A172 (cell line): ENCODE measurements around the gene PRKCA. TPM values are rescaled to one million over a fixed set of nuclear protein-coding genes. Genes with fewer than 3 reads are reported as not detected.

ENCODE experiments used
- DNase-seq: peaks from one replicate; pipeline ENCODE4 v3.0.0-alpha.2; 2015; ENCODE audit warnings: low spot score
- total RNA-seq: library from RNA; depleted of rRNA; stranded (reverse); fragments of >200 nt; shearing (Covaris generic); gene quantifications from 2 replicates; pipeline ENCODE4 v1.2.3, GENCODE V29; 2014

The PRKCA gene
- total RNA-seq, 1 experiment from 2014 or later, result 21.6 TPM

DNA sequence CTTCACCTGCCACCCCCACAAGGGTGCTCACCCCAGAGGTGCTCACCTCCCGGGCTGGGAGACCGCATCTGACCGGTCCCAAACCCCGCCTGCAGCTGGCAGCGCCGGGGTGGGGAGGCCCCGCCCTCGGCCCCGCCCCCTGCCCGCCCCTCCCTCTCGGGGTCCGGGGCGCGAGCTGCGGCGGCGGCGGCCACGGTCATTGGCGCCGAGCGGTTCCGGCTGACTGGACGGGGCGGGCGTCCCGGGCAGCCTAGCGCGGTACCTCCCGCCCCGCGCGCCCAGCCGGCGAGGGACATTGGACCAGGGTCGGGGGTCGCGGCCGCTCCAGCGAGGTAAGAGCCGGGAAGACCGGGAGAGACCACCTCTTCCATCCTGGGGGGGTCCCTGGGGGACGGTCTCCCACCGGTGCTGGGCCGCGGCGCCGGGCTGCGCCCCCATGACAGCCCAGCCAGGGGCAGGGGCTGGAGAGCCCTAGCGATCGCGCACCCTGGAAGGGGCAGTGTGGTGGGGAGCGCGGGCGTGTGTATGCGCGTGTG lies 532.6 kb downstream of the PRKCA start, which contains the start of gene CACNG5:
TSS of gene CACNG5 (plus strand) at position 199 of the 536 bp plus-strand sequence. CDS start 42,216 bp downstream, outside the sequence.
- DNase-seq, result no peak

DNA sequence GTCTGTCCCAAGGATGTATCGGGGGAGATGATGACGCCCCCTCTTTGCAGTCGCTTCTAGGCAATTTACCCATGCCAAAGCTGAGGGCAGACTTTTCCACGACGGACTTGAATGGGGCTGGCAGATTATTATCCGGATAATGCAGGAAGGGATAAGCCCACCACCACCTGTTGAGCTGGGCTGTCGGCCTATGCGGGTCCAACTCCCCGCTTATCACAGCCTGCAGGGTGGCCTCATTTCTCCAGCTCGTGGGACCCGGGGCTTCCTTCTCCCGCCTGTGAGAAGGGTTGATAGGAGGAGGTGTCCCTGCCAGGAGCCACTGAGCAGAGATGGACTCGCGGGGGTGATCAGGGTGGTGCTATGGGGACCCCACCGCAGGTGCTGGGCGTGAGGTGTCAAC lies 533.1 kb downstream of the PRKCA start:
- DNase-seq, result no peak

DNA sequence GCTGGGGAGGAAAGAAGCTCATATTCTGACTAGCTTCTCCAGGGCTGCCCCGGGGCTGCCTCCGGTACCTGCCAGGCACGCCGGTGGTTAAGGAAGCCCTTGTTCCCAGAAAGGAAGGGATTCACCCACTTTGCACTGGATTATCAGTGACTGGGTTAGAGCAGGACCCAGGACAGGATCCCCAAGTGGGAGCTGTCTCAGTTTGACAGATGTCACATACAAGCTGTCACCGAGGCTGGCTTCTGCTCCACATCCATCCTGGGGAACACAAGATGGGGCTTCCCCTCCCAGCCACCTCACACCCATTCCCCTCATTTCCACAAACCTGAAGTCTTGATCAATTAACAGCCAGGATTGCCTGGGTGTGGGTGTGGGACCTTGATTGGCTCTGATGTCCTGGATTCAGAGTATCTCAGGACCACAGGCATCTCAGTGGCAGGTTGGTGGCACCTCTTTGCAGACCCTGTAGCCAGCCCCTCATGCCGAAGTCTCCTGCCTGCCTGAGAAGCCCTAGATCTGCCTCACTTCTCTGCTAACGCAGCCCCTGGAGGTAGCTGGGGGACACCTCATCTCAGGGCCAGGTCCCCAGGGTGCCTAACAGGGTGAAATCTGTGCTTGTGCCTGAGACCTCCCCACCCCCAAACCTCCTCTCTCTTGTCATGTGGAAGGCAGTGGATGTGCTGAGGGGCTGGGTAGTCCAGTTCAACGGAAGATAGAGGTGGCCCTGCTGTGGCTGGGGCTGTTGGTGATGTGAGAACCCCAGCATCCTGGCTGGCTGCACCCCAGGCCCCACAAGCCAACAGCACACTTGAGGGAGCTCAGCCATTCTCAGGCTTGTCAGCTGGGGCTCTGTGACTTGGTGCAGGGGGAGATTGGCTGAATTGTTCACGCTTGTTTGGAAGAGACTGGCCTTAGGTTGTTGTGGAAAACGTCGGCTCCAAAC lies 533.9 kb downstream of the PRKCA start:
- DNase-seq, result no peak

DNA sequence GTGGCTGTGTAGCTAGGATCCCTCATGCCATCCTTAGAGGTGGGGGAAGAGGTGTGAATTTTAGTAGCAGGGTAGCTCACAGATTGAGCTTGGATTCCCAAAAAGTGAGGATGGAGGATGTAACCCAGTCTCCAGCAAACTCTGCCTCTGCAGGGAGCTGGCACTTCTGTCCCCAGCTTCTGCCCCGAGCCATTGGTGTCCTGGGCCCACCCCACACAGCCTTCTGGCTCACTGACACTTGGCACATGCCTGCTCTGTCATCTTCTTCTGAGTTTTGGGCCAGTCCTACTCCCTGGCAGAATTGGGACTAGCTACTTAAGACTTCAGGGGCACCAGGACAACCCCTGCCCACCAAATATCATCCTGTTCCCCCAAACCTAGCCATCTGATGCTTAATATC lies 534.8 kb downstream of the PRKCA start:
- DNase-seq, result no peak

DNA sequence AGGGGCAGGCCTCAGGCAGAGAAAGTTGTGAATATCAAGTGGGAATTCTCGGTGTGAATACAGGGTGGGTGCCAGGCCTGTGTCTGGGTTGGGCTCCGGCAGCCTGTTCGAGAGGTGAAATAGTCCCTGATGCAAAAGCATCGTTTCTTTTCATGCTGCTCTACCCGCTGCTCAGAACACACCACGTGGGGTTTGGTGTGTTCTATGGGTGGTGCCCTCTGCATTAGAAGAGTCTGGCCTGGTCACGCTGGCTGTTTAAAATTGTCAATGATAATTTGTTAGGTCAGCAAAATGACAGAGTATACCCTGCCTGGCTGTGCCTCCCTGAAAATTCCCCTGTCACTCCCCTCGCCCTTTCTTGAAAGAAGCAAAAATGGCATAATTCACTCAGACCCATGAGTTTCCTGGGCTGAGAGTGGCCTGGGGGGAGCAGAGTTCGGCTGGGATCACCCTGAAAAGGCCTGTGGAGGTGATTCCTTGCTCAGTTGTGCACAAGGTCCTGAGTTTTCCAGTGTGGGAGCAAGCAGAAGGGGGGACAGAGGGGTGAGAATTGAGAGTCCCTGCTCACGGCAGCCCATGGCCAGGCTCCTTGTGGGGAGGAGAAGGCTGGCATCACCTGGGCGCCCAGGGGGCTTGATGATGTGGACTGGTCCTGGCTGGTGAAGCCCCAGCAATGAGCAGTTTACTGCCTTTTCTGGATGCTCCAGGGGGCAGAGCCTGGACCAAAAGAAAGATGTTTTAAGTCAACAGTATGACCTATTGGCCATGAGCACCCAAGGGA lies 535.7 kb downstream of the PRKCA start:
- no peak for DNase-seq

DNA sequence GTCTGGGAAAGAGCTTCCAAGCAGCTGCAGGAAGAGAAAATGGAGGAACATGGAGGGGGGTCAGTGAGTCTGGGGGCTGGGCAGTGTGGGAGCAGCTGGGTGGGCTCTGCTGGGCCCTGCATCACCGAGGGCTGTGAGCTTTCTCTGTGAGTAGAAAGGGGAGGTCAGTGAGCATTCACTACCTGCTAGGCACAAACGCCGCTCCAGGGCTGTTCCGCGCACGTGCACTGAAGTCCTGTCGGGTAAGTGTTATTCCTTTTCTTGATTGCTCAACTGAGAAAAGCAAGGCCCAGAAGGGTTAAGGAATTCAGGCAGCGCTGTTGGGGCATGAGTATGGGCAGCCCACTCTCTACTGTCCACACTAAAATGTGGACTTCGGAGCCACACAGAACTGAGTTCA lies 537.2 kb downstream of the PRKCA start:
- DNase-seq, result no peak

DNA sequence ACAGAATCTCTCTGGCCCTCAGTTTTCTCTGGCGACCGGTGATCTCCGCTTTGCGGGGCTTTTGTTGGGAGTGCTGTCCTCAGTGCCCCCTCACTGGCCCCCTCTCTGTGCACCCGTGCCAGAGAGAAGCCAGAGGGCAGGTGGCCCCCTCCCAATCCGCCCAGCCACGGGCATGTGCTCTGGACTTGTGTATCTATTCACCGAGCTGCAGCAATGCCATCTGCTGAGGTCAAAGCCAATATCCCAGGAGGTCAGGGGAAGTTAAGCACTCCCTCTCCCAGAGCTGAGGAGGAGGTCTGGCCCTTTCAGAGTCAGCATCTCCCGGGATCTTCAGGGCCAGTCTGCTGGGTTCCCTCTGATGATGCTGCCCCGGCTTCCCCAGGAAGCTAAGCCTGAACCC lies 537.6 kb downstream of the PRKCA start:
- no peak for DNase-seq

DNA sequence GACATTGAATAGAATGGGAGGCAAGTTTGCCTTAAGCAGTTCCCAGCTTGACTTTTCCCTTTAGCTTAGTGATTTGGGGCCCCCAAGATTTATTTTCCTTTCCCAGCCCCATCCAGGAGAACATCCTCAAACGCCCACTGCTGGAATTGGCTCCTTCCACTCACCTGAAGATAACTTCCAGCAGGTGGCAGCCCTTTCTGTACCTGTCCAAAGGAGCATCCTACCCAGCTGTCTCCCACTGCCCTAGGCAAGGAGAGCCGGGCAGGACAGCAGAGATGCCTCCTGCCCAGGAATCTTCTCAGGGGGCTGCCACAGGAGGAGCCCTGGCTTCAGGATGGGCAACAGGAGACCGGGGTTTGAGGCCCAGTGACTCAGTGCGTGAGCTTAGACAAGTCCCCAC lies 538.9 kb downstream of the PRKCA start:
- no peak for DNase-seq

DNA sequence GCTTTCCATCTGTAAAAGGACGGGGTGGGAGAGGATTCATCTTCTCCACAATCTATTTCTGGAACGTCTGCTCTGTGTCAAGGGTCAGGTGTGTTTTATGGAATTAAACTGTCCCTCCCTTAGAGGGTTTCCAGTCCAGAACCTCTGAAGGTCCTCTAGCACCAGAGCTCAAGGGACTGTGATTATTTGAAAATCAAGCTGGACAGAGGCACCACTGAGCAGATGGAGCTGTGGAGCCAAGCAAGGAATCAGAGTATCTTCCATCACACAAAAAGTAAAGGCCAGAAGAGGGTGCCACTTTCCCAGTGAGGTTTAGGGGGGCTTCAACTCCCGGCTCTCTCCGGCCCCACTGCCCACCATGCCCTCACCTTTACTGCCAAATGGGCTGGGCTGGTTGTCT lies 539.3 kb downstream of the PRKCA start:
- DNase-seq, result no peak

DNA sequence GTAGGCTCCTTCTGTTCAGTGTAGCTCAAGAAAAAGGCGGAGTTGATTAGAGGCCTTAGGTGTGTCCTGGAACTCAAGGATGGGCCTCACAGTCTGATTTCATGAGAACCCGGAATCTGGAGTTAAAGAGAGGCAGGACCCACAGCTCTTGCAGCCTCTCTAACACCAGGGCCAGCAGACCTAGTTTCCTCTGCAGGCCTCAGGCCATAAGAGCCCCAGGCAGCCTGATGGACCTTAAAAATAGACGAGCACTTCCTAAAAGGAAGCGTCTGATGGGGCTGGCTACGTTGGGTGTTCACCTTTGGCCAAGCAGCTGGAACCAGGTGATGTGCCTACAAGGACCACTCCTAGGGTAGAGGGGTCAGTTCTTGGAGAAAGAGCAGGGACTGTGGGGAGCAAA lies 540.1 kb downstream of the PRKCA start:
- DNase-seq, result no peak

DNA sequence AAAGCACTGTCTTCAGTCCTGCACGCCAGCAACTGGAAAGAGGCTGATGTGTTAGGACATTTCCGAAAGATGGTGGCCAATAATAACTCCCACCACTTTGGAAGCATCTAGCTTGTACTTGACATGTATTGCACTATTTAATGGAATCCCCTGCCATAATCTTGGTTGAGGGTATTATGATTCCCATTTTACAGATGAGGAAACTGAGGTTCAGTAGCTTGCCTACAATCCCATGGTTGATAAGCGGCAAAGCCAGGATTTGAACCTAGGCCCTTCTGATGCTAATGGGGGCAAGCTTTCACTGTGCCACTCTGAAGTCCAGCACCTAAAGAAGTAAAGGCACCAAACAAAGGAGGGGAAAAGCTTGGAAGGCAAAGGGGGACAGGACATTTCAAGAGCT lies 540.5 kb downstream of the PRKCA start:
- no peak for DNase-seq

DNA sequence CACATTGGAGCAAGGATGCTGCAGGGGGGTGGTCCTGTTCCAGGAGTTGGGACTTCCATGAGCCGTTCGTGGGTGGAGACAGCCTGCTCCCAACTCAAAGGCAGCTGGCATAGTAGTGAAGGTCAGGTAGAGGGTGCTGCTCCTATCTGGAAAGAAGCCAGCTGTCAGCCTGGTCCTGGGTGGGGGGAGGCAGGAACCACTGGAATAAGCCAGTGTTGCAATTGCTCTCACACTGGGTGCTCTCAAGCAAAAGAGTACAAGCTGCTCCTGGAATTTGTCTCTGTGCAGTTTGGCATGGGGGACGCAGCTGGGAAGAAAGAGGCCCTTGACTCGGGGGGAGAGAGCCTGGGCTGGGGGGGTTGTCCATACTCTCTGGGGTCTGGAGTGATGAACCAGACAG lies 541.2 kb downstream of the PRKCA start:
- DNase-seq, result no peak

DNA sequence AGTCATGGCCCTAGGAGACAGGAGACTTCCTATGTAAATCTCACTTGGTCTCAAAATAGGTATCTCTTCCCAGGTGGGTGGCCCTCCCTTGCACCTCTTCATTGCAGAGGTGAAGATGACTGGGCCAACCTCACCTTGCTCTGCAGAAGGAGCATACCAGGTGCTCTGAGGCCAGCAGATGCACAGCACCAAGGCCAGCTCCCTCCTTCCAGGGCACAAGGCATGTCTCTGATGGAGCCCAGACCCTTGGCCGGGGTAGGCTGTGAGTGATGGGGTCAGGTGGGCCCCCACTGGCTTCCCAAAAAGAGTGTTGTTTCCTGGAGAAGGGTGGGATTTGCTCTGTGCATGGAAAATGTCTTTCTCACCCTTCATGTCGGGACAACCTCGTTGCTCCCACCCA lies 545.3 kb downstream of the PRKCA start:
- DNase-seq, result no peak

DNA sequence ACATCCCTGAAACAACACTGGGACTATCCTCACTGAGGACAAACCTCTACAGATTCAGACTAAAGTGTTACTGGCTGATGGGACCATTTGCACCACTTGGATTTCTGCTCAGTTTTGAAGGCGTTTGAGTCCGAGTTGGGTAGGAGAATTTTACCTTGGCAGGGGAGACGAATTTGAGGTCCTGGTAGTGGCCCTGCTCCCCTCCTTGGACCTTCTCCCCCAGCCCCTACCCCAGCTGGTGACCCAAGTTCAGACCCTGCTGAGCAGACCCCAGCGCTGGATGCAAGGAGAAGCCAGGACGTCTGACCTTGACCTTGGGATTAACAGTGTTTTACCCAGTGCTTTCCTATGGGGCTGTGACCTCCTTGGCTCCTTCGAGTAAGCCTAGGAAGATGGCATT lies 546.1 kb downstream of the PRKCA start:
- DNase-seq, result no peak

DNA sequence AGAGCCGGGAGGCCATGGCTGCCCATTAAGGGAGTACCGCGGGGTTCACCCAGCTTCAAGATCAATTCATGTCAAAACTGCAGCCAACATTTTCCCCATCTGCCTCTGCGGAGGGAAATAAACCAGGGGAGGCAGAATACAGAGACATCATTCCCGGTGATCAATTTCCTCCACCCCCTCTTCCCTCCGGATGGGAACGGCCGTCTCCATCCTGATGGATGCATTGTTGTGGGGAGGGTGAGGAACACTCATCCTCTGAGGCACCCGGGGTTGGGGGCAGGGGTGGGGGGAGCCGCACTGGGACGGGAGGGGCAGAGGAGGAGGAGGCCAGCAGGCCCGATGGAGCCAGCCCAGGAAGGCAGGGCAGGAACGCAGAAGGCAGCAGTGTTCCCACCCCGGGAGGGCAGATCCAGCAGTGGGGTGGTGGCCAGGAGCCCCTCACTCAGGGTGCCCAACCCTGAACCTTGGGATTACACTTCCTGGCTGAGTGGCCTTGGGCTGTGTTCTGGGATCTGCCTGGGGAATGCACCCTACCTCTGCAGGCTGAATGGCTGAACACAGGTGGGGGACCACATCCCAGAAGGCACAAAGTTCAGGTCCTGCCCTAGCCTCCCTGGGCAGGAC lies 546.7 kb downstream of the PRKCA start:
- no peak for DNase-seq

DNA sequence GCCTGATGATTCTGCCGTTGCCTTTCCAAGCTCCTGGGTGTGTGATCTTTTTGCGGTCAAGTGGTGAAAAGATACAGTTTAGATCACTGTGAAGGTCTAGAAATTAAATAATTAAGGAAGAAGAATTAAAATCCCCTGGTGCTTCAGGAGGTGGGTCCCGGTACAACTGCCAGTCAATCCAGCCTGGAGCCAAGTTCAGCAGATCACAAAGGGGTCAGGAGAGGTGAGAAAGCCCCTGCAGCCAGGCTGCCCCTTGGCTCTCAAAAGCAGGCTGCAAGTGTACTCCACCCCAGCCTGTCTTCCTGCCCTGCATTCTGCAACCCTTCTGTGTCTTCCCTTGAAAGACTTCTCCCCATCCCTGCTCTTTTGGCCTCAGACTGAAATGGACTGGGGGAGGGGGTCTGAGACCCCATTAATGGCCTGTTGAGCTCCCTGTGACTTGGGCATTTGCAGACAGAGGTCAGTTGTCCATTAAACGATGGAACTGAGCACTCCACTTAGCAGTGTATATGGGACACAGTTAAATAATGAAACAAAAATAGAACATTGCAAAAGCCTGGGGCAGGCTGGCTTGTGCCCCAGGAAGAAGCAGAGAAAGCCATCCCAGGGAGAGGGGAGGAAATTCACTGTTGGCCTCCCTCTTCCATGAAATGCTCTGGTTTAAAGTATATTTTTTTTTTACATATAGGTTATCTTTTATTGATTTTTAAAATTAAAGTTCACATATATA lies 547.6 kb downstream of the PRKCA start:
- DNase-seq, result no peak

DNA sequence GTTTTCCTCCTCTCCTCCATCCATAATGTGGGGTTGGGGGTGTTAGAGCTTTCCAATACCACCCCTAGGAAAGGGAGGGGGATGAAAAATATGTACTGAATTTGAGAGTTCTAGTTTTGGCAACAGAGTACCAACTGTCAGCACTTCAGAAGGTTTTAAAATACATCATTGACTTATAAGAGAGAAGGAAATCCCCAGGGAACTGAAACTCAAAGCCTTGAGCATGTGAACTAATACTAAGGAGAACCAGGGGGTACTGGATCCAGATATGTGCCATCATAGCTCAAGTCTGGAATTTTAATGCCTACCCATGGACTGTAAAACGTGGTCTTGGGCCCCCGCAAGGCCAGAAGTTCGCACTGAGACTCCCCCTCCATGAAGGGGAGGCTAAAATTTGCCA lies 548.3 kb downstream of the PRKCA start:
- DNase-seq, result no peak

DNA sequence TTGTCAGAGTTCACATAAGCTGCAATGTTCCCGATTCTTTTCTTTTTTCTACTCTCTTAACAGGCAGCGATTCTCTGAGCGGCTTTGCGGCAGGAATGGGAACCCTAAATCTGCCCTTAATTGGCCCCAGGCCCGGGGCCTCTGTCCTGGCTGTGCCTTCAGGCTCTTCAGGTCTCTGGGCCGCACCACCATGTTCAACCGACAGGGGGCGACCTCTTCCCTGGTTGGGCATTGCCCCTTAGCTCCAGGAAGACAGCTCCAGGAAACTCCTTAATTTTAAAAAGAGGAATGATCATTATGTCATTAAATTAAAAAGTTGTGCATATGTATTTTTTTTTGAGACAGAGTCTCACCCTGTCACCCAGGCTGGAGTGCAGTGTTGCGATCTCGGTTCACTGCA lies 552.8 kb downstream of the PRKCA start:
- DNase-seq, result no peak

DNA sequence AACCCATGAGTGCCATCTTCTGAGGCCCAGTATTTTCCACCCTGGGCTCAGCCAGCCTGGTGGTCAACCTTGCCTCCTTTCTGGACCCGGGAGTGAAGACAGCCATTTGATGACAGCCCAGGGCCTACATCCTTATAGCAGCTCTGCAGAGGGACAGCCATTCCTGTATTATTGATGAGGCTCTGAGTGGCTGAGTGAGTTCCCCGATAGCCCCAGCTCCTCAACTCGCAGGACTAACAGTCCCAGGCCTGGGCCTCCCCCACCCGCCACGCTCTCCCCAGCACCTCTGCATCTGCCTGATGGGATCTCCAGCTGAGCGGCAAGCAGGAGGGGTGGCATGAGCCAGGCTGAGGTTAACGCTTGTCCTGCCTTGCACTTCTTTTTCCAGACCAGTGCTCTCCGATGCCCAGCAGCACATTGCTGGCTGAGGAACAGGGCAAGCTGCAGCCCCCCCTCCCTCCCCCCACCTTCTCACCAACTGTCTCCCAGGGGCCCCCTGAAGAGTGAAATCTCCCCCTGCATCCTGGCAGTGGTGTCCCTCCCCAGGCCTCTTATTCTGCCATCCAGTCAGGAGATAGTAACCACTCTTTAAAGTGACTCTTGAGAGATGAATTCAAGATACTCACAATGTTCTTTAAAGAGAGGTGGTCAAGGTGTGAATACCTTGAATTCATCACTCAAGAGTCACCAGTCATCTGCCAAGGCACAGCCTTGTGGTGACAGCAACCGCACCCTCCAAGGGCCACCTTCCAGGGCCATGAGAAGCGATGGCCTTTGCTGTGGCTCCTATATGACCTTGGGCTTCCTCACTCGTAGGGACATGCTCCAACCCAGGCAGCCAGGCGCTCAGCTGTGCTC lies 556.0 kb downstream of the PRKCA start:
- DNase-seq, result no peak

DNA sequence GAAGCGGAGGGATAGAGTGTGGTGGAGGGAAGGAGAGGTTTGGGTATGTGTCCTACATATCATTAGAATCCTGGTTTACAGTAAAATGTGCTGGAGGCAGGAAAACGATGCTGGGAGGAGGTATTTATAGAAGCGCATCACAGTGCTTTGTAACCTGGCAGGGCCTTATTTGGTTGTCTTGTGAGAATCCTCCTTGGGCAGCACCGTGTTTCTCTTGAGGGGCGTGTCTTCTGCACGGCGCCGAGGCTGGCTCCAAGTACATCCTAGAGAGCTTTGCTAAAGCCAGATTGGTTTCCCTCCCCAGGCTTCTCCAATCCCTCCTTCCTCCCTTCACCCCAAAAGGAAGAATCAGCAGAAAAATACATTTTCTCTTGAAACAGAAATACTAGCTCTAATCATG lies 556.9 kb downstream of the PRKCA start:
- no peak for DNase-seq

DNA sequence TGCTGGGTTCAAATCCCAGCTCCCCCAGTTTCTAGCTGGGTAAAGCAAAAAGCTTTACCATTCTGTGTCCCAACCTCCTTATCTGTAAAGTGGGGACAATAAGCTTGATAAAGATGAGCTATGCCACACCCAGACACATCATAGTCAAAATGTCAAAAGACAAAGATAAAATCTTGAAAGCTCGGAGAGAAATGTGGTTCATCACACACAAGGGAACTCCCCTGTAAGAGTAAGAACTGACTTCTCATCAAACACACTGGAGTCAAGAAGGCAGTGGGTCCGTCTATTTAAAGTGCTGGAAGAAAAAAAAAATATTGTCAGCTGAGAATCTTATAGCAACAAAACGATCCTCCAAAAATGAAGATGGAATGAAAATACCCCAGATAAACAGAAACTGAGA lies 557.8 kb downstream of the PRKCA start:
- no peak for DNase-seq
